K562 (cell line): ENCODE results near the gene PLAAT3. TPM values are rescaled to one million over a fixed set of nuclear protein-coding genes. Genes with fewer than 3 reads are reported as not detected.

Experiments used
- C11orf30 ChIP-seq: fragments of 450-650 bp; IDR thresholded peaks from 2 replicates; pipeline ENCODE4 v1.6.1; 2016; ENCODE audit warnings: low read depth, mild to moderate bottlenecking
- CLOCK ChIP-seq: fragments of 250-450 bp; sonication (Bioruptor Pico); IDR thresholded peaks from 2 replicates; pipeline ENCODE4 v1.4.0; 2020; ENCODE audit warnings: mild to moderate bottlenecking, moderate library complexity, borderline replicate concordance
- GTF2E2 ChIP-seq: fragments of 200-800 bp; sonication (Bioruptor generic); IDR thresholded peaks from 2 replicates; pipeline ENCODE4 v1.6.1; 2016; ENCODE audit warnings: missing genetic modification characterization, missing compliant biosample characterization
- MEF2D ChIP-seq: conservative IDR thresholded peaks from 2 replicates; pipeline ENCODE4 v1.6.1; 2016; ENCODE audit warnings: low read depth, missing genetic modification characterization, missing compliant biosample characterization
- RUNX1 ChIP-seq: sonication (generic); IDR thresholded peaks from 2 replicates; pipeline ENCODE4 v1.6.1; 2016; ENCODE audit warnings: antibody characterized with exemption, low read depth
- SIN3A ChIP-seq, 2 experiments: fragments of 150-350 bp in 1 of 2; IDR thresholded peaks; 2 replicates each; pipeline ENCODE4 v1.6.1; 2011 to 2016; ENCODE audit warnings: borderline replicate concordance in 2 of 2, low read depth in 2 of 2, low read length in 2 of 2, mild to moderate bottlenecking in 2 of 2, moderate library complexity in 2 of 2; ENCODE audit not compliant: control insufficient read depth in 1 of 2
- TAF1 ChIP-seq: IDR thresholded peaks from 2 replicates; pipeline ENCODE4 v1.6.1; 2011; ENCODE audit warnings: mild to moderate bottlenecking, low read length, moderate library complexity; ENCODE audit not compliant: insufficient read depth, control insufficient read depth, severe bottlenecking; ENCODE audit errors: extremely low read depth
- YY1 ChIP-seq, 3 experiments: IDR thresholded peaks; 2 replicates each; pipeline ENCODE4 v1.6.1; 2011; ENCODE audit warnings: low read length in 2 of 3, mild to moderate bottlenecking in 2 of 3, moderate library complexity in 2 of 3, borderline replicate concordance in 1 of 3, control low read depth in 1 of 3, low read depth in 1 of 3; ENCODE audit not compliant: insufficient read depth in 3 of 3, insufficient replicate concordance in 2 of 3, control insufficient read depth in 1 of 3, insufficient read length in 1 of 3; ENCODE audit errors: extremely low read depth in 1 of 3
- ZNF143 ChIP-seq: sonication (generic); formaldehyde crosslinking; IDR thresholded peaks from 2 replicates; pipeline ENCODE4 v1.9.0; 2022; ENCODE audit warnings: mild to moderate bottlenecking, missing genetic modification reagents
- polyA plus RNA-seq, 8 experiments: library from polyadenylated mRNA; depleted of rRNA in 4 of 8; stranded (reverse) in 5 of 8; unstranded in 3 of 8; fragments of >200 nt; fragmentation: Nextera tagmentation in 2 of 8; fragmentation: Illumina TruSeq in 1 of 8; extraction: Ambion mirVana in 2 of 8; extraction: Trizol in 1 of 8; gene quantifications; 2 replicates each; pipeline versions ENCODE4 v1.2.1 to v1.2.3, GENCODE V29; 2011 to 2014; ENCODE audit warnings: inconsistent platforms in 1 of 8, missing spikeins in 1 of 8
- total RNA-seq, 7 experiments: library from RNA; depleted of rRNA in 6 of 7; stranded (reverse); fragments of >200 nt in 6 of 7; fragmentation: Illumina TruSeq in 2 of 7; extraction: Trizol in 2 of 7; gene quantifications; 2 replicates each; pipeline versions ENCODE4 v1.2.1 to v1.2.3, GENCODE V29; 2011 to 2021; ENCODE audit warnings: low replicate concordance in 1 of 7
- TF ChIP-seq, protein P1 (sequence below): IDR thresholded peaks from 3 replicates; pipeline ENCODE4 v1.6.1; 2011; ENCODE audit warnings: borderline replicate concordance, mild to moderate bottlenecking; ENCODE audit not compliant: insufficient read length, insufficient read depth
- TF ChIP-seq, protein P2 (sequence below), 2 experiments: IDR thresholded peaks; 2 replicates each; pipeline ENCODE4 v1.6.1; 2012; ENCODE audit warnings: improper control_type of control experiment in 2 of 2, low read depth in 2 of 2, low read length in 2 of 2, borderline replicate concordance in 1 of 2
- TF ChIP-seq, protein P3 (sequence below): fragments of 450-650 bp; IDR thresholded peaks from 2 replicates; pipeline ENCODE4 v1.6.1; 2016; ENCODE audit warnings: missing biosample characterization, missing genetic modification characterization

PLAAT3 gene
- total and polyA plus RNA-seq, 9 of the 15 experiments (the other 6 are each of a cell fraction or from before 2014, with no cell fraction given) = 0.80 to 2.7 (median 1.4) TPM

DNA sequence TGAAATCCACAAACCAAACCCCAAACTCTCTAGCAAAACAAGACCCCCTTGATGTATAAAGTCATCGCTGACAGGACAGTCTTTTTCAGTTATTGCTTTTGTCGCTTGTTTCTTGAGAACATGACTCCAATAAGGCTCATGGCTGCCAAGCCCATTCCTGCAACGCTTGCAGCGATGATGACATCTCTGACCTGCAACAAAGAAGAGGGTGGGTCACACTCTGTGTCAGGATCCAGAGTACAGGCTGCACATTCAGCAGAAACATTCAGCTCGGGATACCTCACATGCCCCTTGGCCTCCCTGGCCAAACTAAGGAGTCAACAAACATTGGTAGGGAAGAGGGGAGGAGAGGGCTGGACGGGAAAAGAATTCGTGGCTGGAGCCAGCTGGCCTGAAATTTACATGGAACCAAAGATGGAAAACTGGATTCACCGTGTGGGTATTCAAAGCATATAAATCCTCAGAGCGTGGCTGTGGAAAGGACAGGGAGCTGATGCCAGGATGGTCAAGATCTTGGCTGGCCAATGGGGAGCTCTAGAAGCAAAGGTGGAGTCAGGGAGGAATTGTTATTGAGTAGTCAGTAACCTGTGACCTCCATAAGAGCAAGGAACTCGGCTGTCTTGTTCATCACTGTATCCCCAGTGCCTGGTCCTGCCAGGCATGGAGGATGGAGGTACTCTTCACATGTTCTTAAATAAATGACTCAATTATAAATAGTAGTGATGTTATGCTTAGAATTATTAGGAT, 39.2 kb downstream of the PLAAT3 start (continued):
- TF ChIP-seq, protein P1, sequence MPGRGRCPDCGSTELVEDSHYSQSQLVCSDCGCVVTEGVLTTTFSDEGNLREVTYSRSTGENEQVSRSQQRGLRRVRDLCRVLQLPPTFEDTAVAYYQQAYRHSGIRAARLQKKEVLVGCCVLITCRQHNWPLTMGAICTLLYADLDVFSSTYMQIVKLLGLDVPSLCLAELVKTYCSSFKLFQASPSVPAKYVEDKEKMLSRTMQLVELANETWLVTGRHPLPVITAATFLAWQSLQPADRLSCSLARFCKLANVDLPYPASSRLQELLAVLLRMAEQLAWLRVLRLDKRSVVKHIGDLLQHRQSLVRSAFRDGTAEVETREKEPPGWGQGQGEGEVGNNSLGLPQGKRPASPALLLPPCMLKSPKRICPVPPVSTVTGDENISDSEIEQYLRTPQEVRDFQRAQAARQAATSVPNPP = no peak
- TF ChIP-seq, protein P2, sequence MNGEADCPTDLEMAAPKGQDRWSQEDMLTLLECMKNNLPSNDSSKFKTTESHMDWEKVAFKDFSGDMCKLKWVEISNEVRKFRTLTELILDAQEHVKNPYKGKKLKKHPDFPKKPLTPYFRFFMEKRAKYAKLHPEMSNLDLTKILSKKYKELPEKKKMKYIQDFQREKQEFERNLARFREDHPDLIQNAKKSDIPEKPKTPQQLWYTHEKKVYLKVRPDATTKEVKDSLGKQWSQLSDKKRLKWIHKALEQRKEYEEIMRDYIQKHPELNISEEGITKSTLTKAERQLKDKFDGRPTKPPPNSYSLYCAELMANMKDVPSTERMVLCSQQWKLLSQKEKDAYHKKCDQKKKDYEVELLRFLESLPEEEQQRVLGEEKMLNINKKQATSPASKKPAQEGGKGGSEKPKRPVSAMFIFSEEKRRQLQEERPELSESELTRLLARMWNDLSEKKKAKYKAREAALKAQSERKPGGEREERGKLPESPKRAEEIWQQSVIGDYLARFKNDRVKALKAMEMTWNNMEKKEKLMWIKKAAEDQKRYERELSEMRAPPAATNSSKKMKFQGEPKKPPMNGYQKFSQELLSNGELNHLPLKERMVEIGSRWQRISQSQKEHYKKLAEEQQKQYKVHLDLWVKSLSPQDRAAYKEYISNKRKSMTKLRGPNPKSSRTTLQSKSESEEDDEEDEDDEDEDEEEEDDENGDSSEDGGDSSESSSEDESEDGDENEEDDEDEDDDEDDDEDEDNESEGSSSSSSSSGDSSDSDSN (IDR thresholded peaks at IDR 0.05; ENCODE audit: borderline replicate concordance in 1 of 2, low read depth in 2 of 2, low read length in 2 of 2) = 0 out of 4 replicates have a peak, but pooled peaks of 1 of the 2 experiments have one; percentile 0
- no peak for TF ChIP-seq YY1 (IDR thresholded peaks at IDR 0.05; ENCODE audit: borderline replicate concordance in 1 of 3, control insufficient read depth in 1 of 3, extremely low read depth in 1 of 3, insufficient read depth in 3 of 3, insufficient read length in 1 of 3, insufficient replicate concordance in 2 of 3, low read depth in 1 of 3, low read length in 2 of 3)
- no peak for TF ChIP-seq ZNF143 (CRISPR knock-in tag)
- TF ChIP-seq TAF1 = no peak
- TF ChIP-seq, protein P3, sequence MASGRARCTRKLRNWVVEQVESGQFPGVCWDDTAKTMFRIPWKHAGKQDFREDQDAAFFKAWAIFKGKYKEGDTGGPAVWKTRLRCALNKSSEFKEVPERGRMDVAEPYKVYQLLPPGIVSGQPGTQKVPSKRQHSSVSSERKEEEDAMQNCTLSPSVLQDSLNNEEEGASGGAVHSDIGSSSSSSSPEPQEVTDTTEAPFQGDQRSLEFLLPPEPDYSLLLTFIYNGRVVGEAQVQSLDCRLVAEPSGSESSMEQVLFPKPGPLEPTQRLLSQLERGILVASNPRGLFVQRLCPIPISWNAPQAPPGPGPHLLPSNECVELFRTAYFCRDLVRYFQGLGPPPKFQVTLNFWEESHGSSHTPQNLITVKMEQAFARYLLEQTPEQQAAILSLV = no peak
- 0 out of 2 replicates have a peak, but pooled peaks have one; percentile 56 for TF ChIP-seq GTF2E2 (tag)
- peak in 1 of 2 experiments; percentile 23; a peak in 1 of 4 replicates for TF ChIP-seq SIN3A (IDR thresholded peaks at IDR 0.05; ENCODE audit: borderline replicate concordance in 2 of 2, control insufficient read depth in 1 of 2, low read depth in 2 of 2, low read length in 2 of 2)
- TF ChIP-seq MEF2D = no peak
- TF ChIP-seq CLOCK = no peak
- peak; percentile 57 for TF ChIP-seq C11orf30
- TF ChIP-seq RUNX1 = no peak
